Measurements from ENCODE around the gene PSD4. TPM values are rescaled to one million over a fixed set of nuclear protein-coding genes. Genes with fewer than 3 reads are reported as not detected.

PSD4 gene
- total RNA-seq, 1 experiment from 2014 or later, result 1.0 TPM

- H2BK12ac ChIP-seq (ENCODE audit: insufficient read length, low read depth, low read length), result no peak overlapping the region
- no peaks in the 10 kb centered on the region for H3K23me2 ChIP-seq (ENCODE audit: insufficient read length, low read depth, low read length, poor library complexity, severe bottlenecking)
- H3K4me1 ChIP-seq (ENCODE audit: insufficient read depth, low read length), result no peaks in the 10 kb centered on the region; the same call in 1 of the 2 replicates
- H3K23ac ChIP-seq (ENCODE audit: insufficient read length, low read depth, low read length), result no peak overlapping the region
- Mint-ChIP-seq H3K9me3 (no peaks in the 10 kb centered on the region; a peak in 1 of 5 replicates), H3K4me1 (peaks cover 12 to 13% of the 10 kb centered on the region in 2 experiments), H3K27ac (no peak overlapping the region), H3K4me3 (no peak overlapping the region), H3K36me3 (ENCODE audit: insufficient read depth in 1 of 3, low read depth in 3 of 3) (no peaks in the 10 kb centered on the region), H3K27me3 (ENCODE audit: low read depth) (peaks cover 9% of the 10 kb centered on the region)
- no peaks in the 10 kb centered on the region for H3K79me2 ChIP-seq (ENCODE audit: insufficient read depth, low read length)
- H3K18ac ChIP-seq (ENCODE audit: insufficient read length, low read depth, low read length), result no peak overlapping the region
- H3K27me3 ChIP-seq (ENCODE audit: insufficient read depth, low read length), result no peaks in the 10 kb centered on the region
- H2BK20ac ChIP-seq (ENCODE audit: low read depth, low read length, poor library complexity, severe bottlenecking), result no peak overlapping the region
- H3K4me2 ChIP-seq (ENCODE audit: insufficient read depth, insufficient read length, low read length), result no peak overlapping the region
- H4K5ac ChIP-seq (ENCODE audit: insufficient read length, low read depth, low read length), result no peak overlapping the region
- no peaks in the 10 kb centered on the region for H3K79me1 ChIP-seq (ENCODE audit: insufficient read depth, low read depth, low read length, poor library complexity, severe bottlenecking)
- no peak overlapping the region for H3K4ac ChIP-seq (ENCODE audit: low read depth, low read length)
- WGBS (ENCODE audit: extremely low coverage, insufficient read length, low lambda C conversion rate), result no CpG with 5 or more reads among the region's 2 CpGs
- H3K56ac ChIP-seq (ENCODE audit: insufficient read length, low read depth, low read length), result no peak overlapping the region
- H2BK15ac ChIP-seq (ENCODE audit: low read depth, low read length), result no peak overlapping the region
- H4K91ac ChIP-seq (ENCODE audit: insufficient read length, low read depth, low read length), result no peak overlapping the region
- H3T11ph ChIP-seq (ENCODE audit: low read length), result no peak overlapping the region
- H4K20me1 ChIP-seq (ENCODE audit: control insufficient read depth, insufficient read depth, insufficient read length), result no peaks in the 10 kb centered on the region
- no peak overlapping the region for H2AFZ ChIP-seq (ENCODE audit: low read length)
- no peak for DNase-seq
- H3K9ac ChIP-seq (ENCODE audit: extremely low read depth, insufficient read length, low read length), result no peak overlapping the region
- no peak overlapping the region for H2BK120ac ChIP-seq (ENCODE audit: low read depth, low read length, poor library complexity, severe bottlenecking)
- TF ChIP-seq CTCF (conservative IDR thresholded peaks at IDR 0.05), result no peak
- no peak overlapping the region for H2AK5ac ChIP-seq (ENCODE audit: insufficient read length, low read length)
- H3K27ac ChIP-seq (ENCODE audit: insufficient read length, low read depth, low read length), result no peak overlapping the region
- no peaks in the 10 kb centered on the region for H3K9me3 ChIP-seq (ENCODE audit: control insufficient read depth, low read depth, low read length)
- H4K8ac ChIP-seq (replicated peaks; ENCODE audit: insufficient read length, low read depth, low read length), result no peak overlapping the region
- H3K14ac ChIP-seq (ENCODE audit: insufficient read depth, low read length), result no peak overlapping the region
- no peak overlapping the region for H2BK5ac ChIP-seq (ENCODE audit: insufficient read length, low read length)
These were observed 9.9 kb downstream of the PSD4 start for GRCh38 chr2:113183703-113184102.
